GM18909 (cell line): ENCODE results near the gene TCP10L.
"Not testable (repeated sequence)": the region's sequence is repeated elsewhere in the genome, so short reads cannot be mapped to it uniquely, and the experiment has no call there.

Experiments
- ATAC-seq: cut with Tn5 transposase; IDR thresholded peaks from one replicate; pipeline ENCODE4 v1.9.1; 2021; ENCODE audit warnings: mild to moderate bottlenecking; ENCODE audit not compliant: unreplicated experiment, poor library complexity

The TCP10L gene

GRCh38 chr21:32559006-32559610 lies 26.2 kb downstream of the TCP10L start:
- ATAC-seq = no peak

- ATAC-seq = no peak
These were observed 27.2 kb downstream of the TCP10L start for GRCh38 chr21:32558106-32558505.

- no peak for ATAC-seq
These were observed 30.3 kb downstream of the TCP10L start for GRCh38 chr21:32554832-32555638.

- no peak for ATAC-seq
These were observed 35.4 kb downstream of the TCP10L start for GRCh38 chr21:32549886-32550285.

- ATAC-seq = no peak
These were observed 35.9 kb downstream of the TCP10L start for GRCh38 chr21:32549440-32549839.

GRCh38 chr21:32548978-32549377 lies 36.3 kb downstream of the TCP10L start:
- no peak for ATAC-seq

- no peak for ATAC-seq
These were observed 38.3 kb downstream of the TCP10L start for GRCh38 chr21:32547018-32547417.

- ATAC-seq = no peak
These were observed 39.3 kb downstream of the TCP10L start for GRCh38 chr21:32545948-32546441.

- ATAC-seq = no peak
These were observed 40.6 kb downstream of the TCP10L start for GRCh38 chr21:32544697-32545096.

- no peak for ATAC-seq
These were observed 41.3 kb downstream of the TCP10L start for GRCh38 chr21:32543975-32544374.

- not testable (repeated sequence) for ATAC-seq
These were observed 42.3 kb downstream of the TCP10L start for GRCh38 chr21:32543056-32543455.

- no peak for ATAC-seq
These were observed 45.9 kb downstream of the TCP10L start for GRCh38 chr21:32539378-32539777.

GRCh38 chr21:32538147-32538792 lies 47.1 kb downstream of the TCP10L start:
- ATAC-seq = no peak

- ATAC-seq = no peak
These were observed 47.8 kb downstream of the TCP10L start for GRCh38 chr21:32537569-32537881.

- ATAC-seq = no peak
These were observed 49.7 kb downstream of the TCP10L start for GRCh38 chr21:32535612-32536011.

GRCh38 chr21:32534113-32534512 lies 51.2 kb downstream of the TCP10L start:
- no peak for ATAC-seq

- no peak for ATAC-seq
These were observed 51.7 kb downstream of the TCP10L start for GRCh38 chr21:32533611-32534010.

- ATAC-seq = no peak
These were observed 52.3 kb downstream of the TCP10L start for GRCh38 chr21:32533053-32533452.

GRCh38 chr21:32532636-32533035 lies 52.7 kb downstream of the TCP10L start:
- ATAC-seq = no peak

- ATAC-seq = not testable (repeated sequence)
These were observed 53.8 kb downstream of the TCP10L start for GRCh38 chr21:32531561-32531960.

GRCh38 chr21:32530809-32531208 lies 54.5 kb downstream of the TCP10L start:
- ATAC-seq = not testable (repeated sequence)
